Panc1 (cell line): ENCODE measurements around the gene NDUFA11. TPM values are rescaled to one million over a fixed set of nuclear protein-coding genes. Genes with fewer than 3 reads are reported as not detected.
"Not testable (repeated sequence)": the region's sequence is repeated elsewhere in the genome, so short reads cannot be mapped to it uniquely, and the experiment has no call there.

Experiments used
- ATAC-seq: fragments of 200-7000 bp; cut with Tn5 transposase; 2 replicates; pipeline ENCODE4 v1.9.1; 2020; ENCODE audit warnings: mild to moderate bottlenecking, moderate library complexity
- BruUV-seq: library from RNA; stranded (reverse); fragments of 400-500 nt; replicated peaks from 2 replicates; lab custom pipeline; 2021; lab: Mats Ljungman, UMichigan
- CTCF ChIA-PET: fragments of 300-600 bp; sonication (Branson Sonifier 250); formaldehyde crosslinking; loops from one replicate; lab custom pipeline; 2022; ENCODE audit warnings: antibody characterized with exemption; lab: Charles Lee
- POLR2A ChIA-PET: fragments of 300-600 bp; sonication (Branson Sonifier 250); formaldehyde crosslinking; loops from one replicate; lab custom pipeline; 2022; ENCODE audit warnings: antibody characterized with exemption; lab: Charles Lee
- DNase-seq: peaks from one replicate; pipeline ENCODE4 v3.0.0-alpha.2; 2010; ENCODE audit warnings: low read depth, low spot score
- H3K27ac ChIP-seq: 2 replicates; pipeline ENCODE4 v1.5.1; 2011; ENCODE audit warnings: mild to moderate bottlenecking, low read length, inconsistent platforms
- H3K27me3 ChIP-seq: fragments of 200-500 bp; sonication (Bioruptor generic); 2 replicates; pipeline ENCODE4 v1.6.0; 2014; ENCODE audit warnings: low read length, inconsistent platforms; ENCODE audit not compliant: control insufficient read depth, insufficient read depth
- H3K36me3 ChIP-seq: fragments of 200-500 bp; sonication (Bioruptor generic); 2 replicates; pipeline ENCODE4 v1.5.1; 2014; ENCODE audit warnings: inconsistent platforms, mild to moderate bottlenecking, low read length, moderate library complexity; ENCODE audit not compliant: control insufficient read depth, insufficient read depth
- H3K4me1 ChIP-seq: 2 replicates; pipeline ENCODE4 v1.5.1; 2011; ENCODE audit warnings: inconsistent platforms, mild to moderate bottlenecking, low read length, moderate library complexity; ENCODE audit not compliant: control insufficient read depth, insufficient read depth
- H3K4me3 ChIP-seq, 2 experiments: 2 replicates each; pipeline ENCODE4 v1.5.1; 2011 to 2012; ENCODE audit warnings: low read depth in 2 of 2, low read length in 2 of 2, mild to moderate bottlenecking in 2 of 2, inconsistent platforms in 1 of 2, moderate library complexity in 1 of 2
- H3K9me3 ChIP-seq: fragments of 200-500 bp; sonication (Bioruptor generic); 2 replicates; pipeline ENCODE4 v1.5.1; 2014; ENCODE audit warnings: low read depth, mild to moderate bottlenecking, inconsistent platforms, low read length, moderate library complexity; ENCODE audit not compliant: control insufficient read depth, insufficient read depth
- CTCF ChIP-seq: fragments of 450-650 bp; IDR thresholded peaks from 2 replicates; pipeline ENCODE4 v1.5.1; 2017; ENCODE audit warnings: mild to moderate bottlenecking
- POLR2AphosphoS5 ChIP-seq: IDR thresholded peaks from 2 replicates; pipeline ENCODE4 v1.6.1; 2012; ENCODE audit warnings: mild to moderate bottlenecking, low read depth, low read length, moderate library complexity
- REST ChIP-seq, 2 experiments: IDR thresholded peaks; 2 replicates each; pipeline ENCODE4 v1.6.1; 2011 to 2012; ENCODE audit warnings: low read depth in 2 of 2, control low read depth in 1 of 2, low read length in 1 of 2, mild to moderate bottlenecking in 1 of 2, moderate library complexity in 1 of 2; ENCODE audit not compliant: insufficient read depth in 1 of 2
- SIN3A ChIP-seq: IDR thresholded peaks from 2 replicates; pipeline ENCODE4 v1.6.1; 2012; ENCODE audit warnings: low read depth, mild to moderate bottlenecking, low read length, moderate library complexity, borderline replicate concordance; ENCODE audit not compliant: insufficient read depth
- TCF7L2 ChIP-seq: IDR thresholded peaks from 2 replicates; pipeline ENCODE4 v1.6.1; 2011; ENCODE audit warnings: mild to moderate bottlenecking, low read depth, low read length, inconsistent platforms
- in situ Hi-C: cut with HindIII; loops from 2 replicates; pipeline ENCODE4 v1.10.0; 2016; ENCODE audit warnings: low sequenced_read_pairs, low pct_unique_long_range_greater_than_20kb
- intact Hi-C: fragments of 100-400 bp; cut with micrococcal nuclease; formaldehyde crosslinking; loops from one replicate; pipeline ENCODE4 v1.10.0; 2022; ENCODE audit not compliant: unreplicated experiment
- total RNA-seq: library from RNA; stranded (reverse); gene quantifications from one replicate; pipeline ENCODE4 v1.2.1, GENCODE V29; 2021; ENCODE audit not compliant: unreplicated experiment

NDUFA11 gene
- total RNA-seq, 1 experiment from 2014 or later = 242 TPM

- CTCF ChIA-PET = no interaction called here
- Histone ChIP-seq H3K9me3 (no peaks in the 10 kb centered on the region), H3K4me1 (no peaks in the 10 kb centered on the region), H3K27ac (no peak overlapping the region), H3K36me3 (no peaks in the 10 kb centered on the region), H3K27me3 (no peaks in the 10 kb centered on the region), H3K4me3 (no peak overlapping the region)
- DNase-seq (no peak), ATAC-seq (no peak)
- POLR2A ChIA-PET = no interaction called here
- in situ Hi-C loops (no loop called here), intact Hi-C loops (no loop called here)
- BruUV-seq = no TSS peak
- TF ChIP-seq POLR2AphosphoS5 (no peak), SIN3A (no peak), CTCF (no peak), REST (IDR thresholded peaks at IDR 0.05; ENCODE audit: insufficient read depth in 1 of 2, low read depth in 2 of 2, low read length in 1 of 2) (no peak), TCF7L2 (no peak)
Observed at GRCh38 chr19:5877882-5878281, 25.7 kb downstream of the NDUFA11 start.

GRCh38 chr19:5877427-5877826 lies 26.2 kb downstream of the NDUFA11 start:
- intact Hi-C loops (no loop called here), in situ Hi-C loops (no loop called here)
- no peak for DNase-seq
- no peak for TF ChIP-seq TCF7L2
- TF ChIP-seq REST (IDR thresholded peaks at IDR 0.05; ENCODE audit: insufficient read depth in 1 of 2, low read depth in 2 of 2, low read length in 1 of 2) = no peak
- TF ChIP-seq POLR2AphosphoS5 = no peak
- TF ChIP-seq SIN3A = no peak
- no peak for TF ChIP-seq CTCF
- H3K4me3 ChIP-seq = no peak overlapping the region
- ChIA-PET CTCF (no interaction called here), POLR2A (no interaction called here)
- no TSS peak for BruUV-seq
- no peaks in the 10 kb centered on the region for H3K27me3 ChIP-seq
- H3K27ac ChIP-seq = no peak overlapping the region
- no peak for ATAC-seq
- no peaks in the 10 kb centered on the region for H3K4me1 ChIP-seq
- no peaks in the 10 kb centered on the region for H3K9me3 ChIP-seq
- no peaks in the 10 kb centered on the region for H3K36me3 ChIP-seq

- BruUV-seq, H3K36me3 ChIP-seq, H3K4me1 ChIP-seq, CTCF ChIA-PET, DNase-seq, intact Hi-C loops, in situ Hi-C loops, H3K27ac ChIP-seq, H3K4me3 ChIP-seq, ATAC-seq, H3K9me3 ChIP-seq, H3K27me3 ChIP-seq, POLR2A ChIA-PET: not testable (repeated sequence)
Observed at GRCh38 chr19:5874496-5874895, 29.1 kb downstream of the NDUFA11 start.
